Gastroesophageal sphincter (tissue), 3 donors: Measurements from ENCODE around the gene CSF2RB.

Source experiments
- EP300 ChIP-seq: sonication (generic); formaldehyde crosslinking; IDR thresholded peaks from one replicate; pipeline ENCODE4 v1.6.1; 2017; ENCODE audit warnings: antibody characterized with exemption, mild to moderate bottlenecking
- POLR2A ChIP-seq, 2 donors: fragments of 450-650 bp; IDR thresholded peaks; one replicate each; pipeline ENCODE4 v1.6.1; 2017; ENCODE audit warnings: antibody characterized with exemption in 2 of 2, mild to moderate bottlenecking in 2 of 2, moderate library complexity in 1 of 2
- TF ChIP-seq, protein P1 (sequence below), 4 experiments: fragments of 200-600 bp in 2 of 4; fragments of 450-650 bp in 2 of 4; sonication (generic) in 1 of 4; IDR thresholded peaks; one replicate each; pipeline ENCODE4 v1.5.1; 2017 to 2019; ENCODE audit warnings: antibody characterized with exemption in 4 of 4, mild to moderate bottlenecking in 2 of 4, moderate library complexity in 2 of 4

GRCh38 chr22:36914390-36914752, 943 bp downstream of the CSF2RB start:
- TF ChIP-seq, protein P1, sequence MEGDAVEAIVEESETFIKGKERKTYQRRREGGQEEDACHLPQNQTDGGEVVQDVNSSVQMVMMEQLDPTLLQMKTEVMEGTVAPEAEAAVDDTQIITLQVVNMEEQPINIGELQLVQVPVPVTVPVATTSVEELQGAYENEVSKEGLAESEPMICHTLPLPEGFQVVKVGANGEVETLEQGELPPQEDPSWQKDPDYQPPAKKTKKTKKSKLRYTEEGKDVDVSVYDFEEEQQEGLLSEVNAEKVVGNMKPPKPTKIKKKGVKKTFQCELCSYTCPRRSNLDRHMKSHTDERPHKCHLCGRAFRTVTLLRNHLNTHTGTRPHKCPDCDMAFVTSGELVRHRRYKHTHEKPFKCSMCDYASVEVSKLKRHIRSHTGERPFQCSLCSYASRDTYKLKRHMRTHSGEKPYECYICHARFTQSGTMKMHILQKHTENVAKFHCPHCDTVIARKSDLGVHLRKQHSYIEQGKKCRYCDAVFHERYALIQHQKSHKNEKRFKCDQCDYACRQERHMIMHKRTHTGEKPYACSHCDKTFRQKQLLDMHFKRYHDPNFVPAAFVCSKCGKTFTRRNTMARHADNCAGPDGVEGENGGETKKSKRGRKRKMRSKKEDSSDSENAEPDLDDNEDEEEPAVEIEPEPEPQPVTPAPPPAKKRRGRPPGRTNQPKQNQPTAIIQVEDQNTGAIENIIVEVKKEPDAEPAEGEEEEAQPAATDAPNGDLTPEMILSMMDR (IDR thresholded peaks at IDR 0.05), result no peak
- TF ChIP-seq POLR2A (IDR thresholded peaks at IDR 0.05) (no peak), EP300 (no peak)
